NCI-H2081 (cell line): Measurements from ENCODE around the gene SLC11A2.
"Not testable (repeated sequence)": the region's sequence is repeated elsewhere in the genome, so short reads cannot be mapped to it uniquely, and the experiment has no call there.

ENCODE experiments used
- DNase-seq, 2 experiments: peaks; one replicate each; lab custom pipeline; 2025; lab: John Stamatoyannopoulos, UW

Gene SLC11A2

GRCh38 chr12:50990791-50991190 is 35.4 kb downstream of the SLC11A2 start:
- DNase-seq: no peak

- no peak for DNase-seq
Observed at GRCh38 chr12:50990147-50990727, 35.9 kb downstream of the SLC11A2 start.

DNA sequence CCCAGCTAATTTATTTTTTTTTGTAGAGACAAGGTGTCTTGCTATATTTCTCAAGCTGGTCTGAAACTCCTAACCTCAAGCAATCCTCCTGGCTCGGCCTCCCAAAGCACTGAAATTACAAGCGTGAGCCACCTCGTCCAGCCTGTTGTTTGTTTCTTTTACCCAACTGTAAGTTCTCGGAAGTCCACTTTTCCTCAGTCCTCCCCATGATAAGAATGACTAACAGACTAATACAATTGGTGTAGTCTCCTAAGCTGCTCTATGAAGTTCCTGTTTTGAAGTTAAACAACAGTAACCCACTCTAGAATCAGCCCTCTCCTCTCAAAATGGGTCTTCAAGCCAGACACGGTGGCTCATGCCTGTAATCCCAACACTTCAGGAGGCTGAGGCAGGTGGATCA is 37.3 kb downstream of the SLC11A2 start:
- no peak for DNase-seq

DNA sequence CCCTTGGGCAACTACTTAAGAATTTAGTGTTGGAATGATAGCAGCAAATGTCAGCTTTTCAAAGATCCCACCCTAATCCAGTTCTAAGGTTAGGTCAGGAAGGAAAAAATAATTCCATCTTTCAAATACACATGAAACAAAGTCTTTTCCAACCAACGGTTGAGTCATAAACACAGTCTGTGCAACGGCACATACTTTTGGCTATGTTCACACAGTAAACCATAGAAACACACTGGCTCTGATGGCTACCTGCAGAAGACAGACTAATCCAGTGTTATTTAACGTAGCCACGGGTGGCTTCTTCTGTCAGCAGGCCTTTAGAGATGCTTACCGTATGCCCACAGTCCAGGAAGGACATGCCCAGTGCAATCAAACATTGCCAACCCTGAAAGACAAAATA is 38.1 kb downstream of the SLC11A2 start:
- DNase-seq: no peak

- peak; percentile 11 to 33 for DNase-seq
Observed at GRCh38 chr12:50986966-50987737, 39.0 kb downstream of the SLC11A2 start.

DNA sequence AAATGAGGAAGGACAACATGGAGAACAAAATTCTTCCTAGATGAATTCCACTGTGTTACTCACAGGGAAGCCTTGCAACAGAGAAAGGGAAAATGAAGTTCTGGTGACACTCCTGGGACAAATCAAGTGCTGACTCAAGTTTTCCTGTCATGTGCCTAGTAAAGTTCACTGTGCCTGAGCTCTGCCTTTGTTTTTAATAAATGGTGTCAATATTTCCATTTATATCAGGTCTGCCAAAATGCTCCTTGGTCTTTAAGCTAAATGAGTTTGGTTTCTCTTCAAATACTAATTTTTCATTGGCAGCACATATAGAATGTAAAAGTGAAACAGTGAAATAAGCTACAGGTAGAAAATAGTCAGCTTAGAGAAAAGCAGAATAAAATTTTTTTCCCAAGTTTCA is 40.9 kb downstream of the SLC11A2 start:
- DNase-seq: no peak

DNA sequence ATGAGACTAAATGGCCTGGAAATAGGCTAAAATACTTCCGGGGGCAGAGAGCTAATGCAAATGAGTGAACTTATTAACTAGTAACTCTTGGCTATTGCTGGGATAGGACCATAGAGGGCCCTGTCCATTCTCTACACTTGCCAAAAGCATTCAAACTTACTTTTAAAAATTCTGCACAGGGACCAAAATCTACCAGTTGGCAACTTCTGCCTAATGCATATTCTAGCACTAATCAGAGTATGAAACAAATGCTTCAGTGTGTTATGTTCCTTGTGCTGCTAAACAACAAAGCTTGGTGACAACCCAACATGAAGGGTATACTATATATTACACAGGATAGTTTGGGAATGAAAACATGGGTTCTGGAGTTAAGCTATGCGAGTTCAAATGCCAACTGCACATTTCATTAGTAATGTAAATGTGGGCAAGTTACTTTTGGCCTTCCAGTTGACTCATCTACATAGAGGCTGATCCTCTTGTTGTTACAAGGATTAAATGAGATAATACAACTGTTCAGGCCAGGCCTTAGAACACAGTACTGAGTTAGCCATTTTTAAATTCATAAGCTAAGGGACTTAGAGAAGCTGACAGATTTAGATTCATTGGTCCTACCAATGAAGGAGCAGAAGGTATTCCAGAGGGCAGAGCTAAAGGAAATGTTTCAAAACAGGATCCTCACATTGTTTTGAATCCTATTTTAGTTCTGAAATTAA is 41.4 kb downstream of the SLC11A2 start:
- DNase-seq: no peak

- DNase-seq: peak in 1 of 2 experiments; percentile 8
Observed at GRCh38 chr12:50981319-50982239, 44.6 kb downstream of the SLC11A2 start.

GRCh38 chr12:50980545-50980944 is 45.6 kb downstream of the SLC11A2 start:
- DNase-seq: no peak

GRCh38 chr12:50979369-50980052 is 46.7 kb downstream of the SLC11A2 start:
- no peak for DNase-seq

DNA sequence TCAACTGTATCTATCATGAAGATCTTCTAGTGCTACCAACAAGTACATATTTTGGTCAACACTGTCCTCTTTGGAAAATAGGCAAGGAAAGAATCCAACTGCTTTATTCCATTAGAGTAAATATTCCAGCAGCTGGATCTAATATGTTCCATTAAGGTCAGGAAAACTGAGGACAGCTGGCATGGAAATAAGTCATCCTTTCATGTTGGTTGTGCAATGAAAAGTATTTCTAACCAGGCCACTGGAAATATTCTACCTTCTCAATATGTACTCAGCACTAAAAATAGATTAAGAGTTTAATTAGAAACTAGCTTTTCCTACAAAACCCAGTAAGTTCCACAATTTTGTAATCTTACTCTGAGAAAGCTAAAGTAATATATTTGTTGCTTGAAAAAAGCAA is 54.2 kb downstream of the SLC11A2 start:
- no peak for DNase-seq

- DNase-seq: no peak
Observed at GRCh38 chr12:50964432-50964831, 61.8 kb downstream of the SLC11A2 start.

- DNase-seq: no peak
Observed at GRCh38 chr12:50961708-50962107, 64.5 kb downstream of the SLC11A2 start.

- no peak for DNase-seq
Observed at GRCh38 chr12:50960130-50960529, 66.1 kb downstream of the SLC11A2 start.

GRCh38 chr12:50955697-50956096 is 70.5 kb downstream of the SLC11A2 start:
- DNase-seq: no peak

DNA sequence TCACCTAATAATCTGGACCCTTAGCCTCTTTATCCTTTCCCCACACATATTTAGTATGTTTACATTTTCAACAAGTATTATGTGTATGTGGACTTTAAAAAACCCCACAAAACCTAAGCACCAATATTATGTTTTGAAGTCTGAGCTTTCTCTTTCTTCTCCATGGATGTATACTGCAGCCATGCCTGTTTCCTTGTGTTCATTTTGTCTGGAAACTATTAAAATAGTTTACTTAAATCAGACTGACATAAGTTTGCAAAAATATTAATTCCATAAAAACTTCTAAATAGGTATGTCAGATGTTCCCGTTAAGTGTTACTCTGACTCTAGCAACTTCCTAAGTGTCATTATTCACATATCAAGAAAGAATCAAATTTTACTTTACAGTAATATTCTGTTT is 70.9 kb downstream of the SLC11A2 start:
- DNase-seq: no peak

- DNase-seq: not testable (repeated sequence)
Observed at GRCh38 chr12:50954789-50955188, 71.4 kb downstream of the SLC11A2 start.

DNA sequence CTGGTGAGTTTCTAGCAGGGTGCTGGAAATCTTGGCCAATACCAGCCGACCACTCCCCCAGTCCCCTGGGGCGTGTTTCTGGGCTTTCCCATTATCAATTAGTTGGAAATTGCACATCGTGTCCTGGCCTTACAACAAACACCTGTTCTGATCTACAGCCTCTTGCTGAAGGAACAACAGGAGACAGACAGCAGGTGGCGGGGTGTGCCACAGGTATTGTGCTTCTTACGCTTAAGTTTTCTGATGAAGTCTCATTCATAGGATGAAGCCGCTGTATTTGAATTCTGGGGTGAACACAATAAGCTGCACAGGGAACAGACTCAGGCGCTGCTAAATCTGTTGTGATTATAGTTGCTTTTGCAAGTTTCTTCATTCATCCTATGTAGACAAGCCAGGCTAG is 73.1 kb downstream of the SLC11A2 start:
- peak; percentile 25 to 44 for DNase-seq

GRCh38 chr12:50952510-50952909 is 73.7 kb downstream of the SLC11A2 start, which contains the start of gene HIGD1C:
Gene HIGD1C (plus strand): TSS chr12:50952544. CDS start chr12:50953999, 1,455 bp downstream.
- no peak for DNase-seq

DNA sequence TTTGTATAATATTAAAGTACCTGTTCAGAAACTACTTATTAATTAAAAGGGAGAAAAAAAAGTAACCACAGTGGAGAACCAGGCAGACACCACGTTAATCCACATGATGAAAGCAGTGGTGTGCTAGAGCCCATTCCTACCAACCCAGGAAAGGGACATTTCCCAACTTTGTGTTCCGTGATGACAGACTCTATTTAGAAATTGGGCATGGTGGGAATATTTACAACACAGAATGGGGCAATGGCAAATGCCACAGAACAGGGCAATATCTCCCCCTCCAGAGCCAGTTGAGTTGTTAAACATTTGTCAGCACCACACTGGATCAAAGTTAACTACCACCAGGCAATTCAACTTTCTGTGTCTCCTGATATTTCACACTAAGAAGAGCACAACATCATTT is 75.1 kb downstream of the SLC11A2 start:
- no peak for DNase-seq

DNA sequence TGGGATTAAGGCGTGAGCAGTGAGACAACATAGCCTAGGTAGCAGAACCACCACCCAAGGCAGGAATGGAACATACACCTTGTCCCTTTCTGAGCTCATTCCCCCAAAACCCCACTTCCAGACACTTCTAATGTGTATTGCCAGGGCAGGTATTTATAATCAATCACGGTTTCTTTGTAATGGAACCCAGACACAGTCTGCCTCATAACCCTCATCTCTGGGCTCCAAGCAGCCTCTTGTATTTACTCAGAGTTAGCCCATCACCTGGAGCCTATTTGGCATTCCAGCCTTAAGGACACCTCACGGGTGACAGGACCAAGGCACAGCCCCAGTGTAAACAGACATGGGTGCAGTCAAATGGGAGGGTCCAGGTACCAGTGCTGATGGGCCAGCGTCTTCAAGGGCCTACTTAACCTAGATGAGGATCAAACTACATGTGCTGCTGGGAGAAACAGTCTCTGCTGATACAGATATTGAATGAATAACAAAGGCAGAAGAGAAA is 76.3 kb downstream of the SLC11A2 start:
- DNase-seq: no peak
